Suprapubic skin (tissue), 4 donors: ENCODE results near the gene LAP3. TPM values are rescaled to one million over a fixed set of nuclear protein-coding genes. Genes with fewer than 3 reads are reported as not detected.

ENCODE experiments used
- DNase-seq, 2 donors: peaks; one replicate each; pipeline ENCODE4 v3.0.0-alpha.2; 2019; ENCODE audit warnings: low spot score in 2 of 2
- H3K27ac ChIP-seq: fragments of 200-600 bp; sonication (generic); one replicate; pipeline ENCODE4 v1.5.1; 2019
- H3K27me3 ChIP-seq: fragments of 200-600 bp; sonication (generic); one replicate; pipeline ENCODE4 v1.5.1; 2019
- H3K36me3 ChIP-seq: fragments of 200-600 bp; sonication (generic); one replicate; pipeline ENCODE4 v1.5.1; 2019
- H3K4me1 ChIP-seq: fragments of 200-600 bp; sonication (generic); one replicate; pipeline ENCODE4 v1.5.1; 2019
- H3K4me3 ChIP-seq: fragments of 200-600 bp; sonication (generic); one replicate; pipeline ENCODE4 v1.5.1; 2019; ENCODE audit warnings: mild to moderate bottlenecking
- H3K9me3 ChIP-seq: fragments of 200-600 bp; sonication (generic); one replicate; pipeline ENCODE4 v1.5.1; 2019
- CTCF ChIP-seq, 2 donors: fragments of 200-600 bp in 1 of 2; fragments of 450-650 bp in 1 of 2; sonication (generic) in 1 of 2; IDR thresholded peaks; one replicate each; pipeline ENCODE4 v1.5.1; 2016 to 2019; ENCODE audit warnings: antibody characterized with exemption in 2 of 2, mild to moderate bottlenecking in 1 of 2, moderate library complexity in 1 of 2
- EP300 ChIP-seq: sonication (generic); formaldehyde crosslinking; IDR thresholded peaks from one replicate; pipeline ENCODE4 v1.6.1; 2017; ENCODE audit warnings: antibody characterized with exemption
- POLR2A ChIP-seq, 2 donors: fragments of 450-650 bp; IDR thresholded peaks; one replicate each; pipeline ENCODE4 v1.6.1; 2017; ENCODE audit warnings: antibody characterized with exemption in 2 of 2, mild to moderate bottlenecking in 2 of 2, moderate library complexity in 2 of 2
- POLR2AphosphoS5 ChIP-seq, 3 donors: sonication (generic); formaldehyde crosslinking; IDR thresholded peaks; one replicate each; pipeline ENCODE4 v1.6.1; 2017; ENCODE audit warnings: antibody characterized with exemption in 3 of 3
- WGBS: methylation state at CpG from one replicate; pipeline ENCODE4 v1.1.5; 2018; 5-methylcytosine and 5-hydroxymethylcytosine counted together
- total RNA-seq, 4 donors: library from RNA; depleted of rRNA; stranded (reverse); fragments of >200 nt; gene quantifications; one replicate each; pipeline ENCODE4 v1.1.0, GENCODE V29; 2016

LAP3 gene
- total RNA-seq, 4 donors from 2014 or later: 45.9 to 100 (median 62.0) TPM

DNA sequence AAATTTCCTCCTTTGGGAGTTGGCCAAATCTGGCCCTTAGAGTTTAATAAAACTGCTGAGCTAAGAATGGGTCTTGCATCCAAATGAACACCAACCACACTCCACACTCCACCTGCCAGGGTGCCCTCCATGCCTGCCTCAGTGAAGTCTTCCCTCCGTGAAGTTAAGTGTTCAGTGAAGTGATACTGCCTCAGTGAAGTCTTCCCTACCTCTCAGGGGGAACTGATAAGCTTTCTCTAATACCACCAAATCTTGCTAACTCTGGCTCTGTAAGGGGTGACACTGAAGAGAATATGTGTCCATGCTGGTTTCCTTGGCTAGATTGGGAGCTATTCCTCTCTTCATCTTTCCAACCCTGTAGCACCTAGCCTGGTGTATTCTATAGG lies 65.4 kb downstream of the LAP3 start:
- H3K4me1 ChIP-seq: no peaks in the 10 kb centered on the region
- no peak overlapping the region for H3K4me3 ChIP-seq
- H3K36me3 ChIP-seq: no peaks in the 10 kb centered on the region
- no peaks in the 10 kb centered on the region for H3K27me3 ChIP-seq
- no peak overlapping the region for H3K27ac ChIP-seq
- no peak for DNase-seq
- TF ChIP-seq CTCF (IDR thresholded peaks at IDR 0.05): no peak
- TF ChIP-seq POLR2AphosphoS5 (IDR thresholded peaks at IDR 0.05): no peak
- TF ChIP-seq EP300: no peak
- TF ChIP-seq POLR2A (IDR thresholded peaks at IDR 0.05): no peak
- WGBS: 100% methylated on average over 1 of the region's 1 CpG
- no peaks in the 10 kb centered on the region for H3K9me3 ChIP-seq

DNA sequence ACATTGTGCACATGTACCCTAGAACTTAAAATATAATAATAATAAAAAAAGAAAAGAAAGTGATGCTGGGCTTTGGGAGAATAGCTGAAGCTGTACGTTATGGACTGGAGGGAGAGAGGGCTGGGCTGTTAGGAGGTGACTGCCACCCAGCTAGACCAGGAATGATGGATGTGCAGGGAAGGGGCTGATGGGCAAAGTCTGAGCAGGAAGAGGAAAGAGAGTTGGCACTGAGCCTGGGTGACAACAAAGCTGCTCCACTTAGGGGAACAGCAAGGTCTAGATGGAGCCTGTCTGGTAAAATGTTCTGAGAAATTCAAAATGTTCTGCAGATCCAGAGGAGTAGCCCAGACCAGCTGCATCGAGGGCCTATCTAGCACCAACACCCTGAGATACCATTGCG lies 69.7 kb downstream of the LAP3 start:
- 79% methylated on average over 3 of the region's 3 CpGs for WGBS
- Histone ChIP-seq H3K27me3 (no peaks in the 10 kb centered on the region), H3K9me3 (no peaks in the 10 kb centered on the region), H3K36me3 (no peaks in the 10 kb centered on the region), H3K27ac (no peak overlapping the region), H3K4me3 (no peak overlapping the region), H3K4me1 (no peaks in the 10 kb centered on the region)
- no peak for TF ChIP-seq POLR2AphosphoS5 (IDR thresholded peaks at IDR 0.05)
- no peak for TF ChIP-seq CTCF (IDR thresholded peaks at IDR 0.05)
- TF ChIP-seq POLR2A (IDR thresholded peaks at IDR 0.05): no peak
- no peak for TF ChIP-seq EP300
- no peak for DNase-seq

- WGBS: 87% methylated on average over 8 of the region's 9 CpGs
- no peaks in the 10 kb centered on the region for H3K27me3 ChIP-seq
- TF ChIP-seq POLR2A (IDR thresholded peaks at IDR 0.05): no peak
- no peak for TF ChIP-seq EP300
- TF ChIP-seq CTCF (IDR thresholded peaks at IDR 0.05): no peak
- TF ChIP-seq POLR2AphosphoS5 (IDR thresholded peaks at IDR 0.05): no peak
- no peak overlapping the region for H3K4me3 ChIP-seq
- no peak overlapping the region for H3K27ac ChIP-seq
- no peaks in the 10 kb centered on the region for H3K9me3 ChIP-seq
- H3K4me1 ChIP-seq: no peaks in the 10 kb centered on the region
- no peak for DNase-seq
- no peaks in the 10 kb centered on the region for H3K36me3 ChIP-seq
Measured at GRCh38 chr4:17647176-17647806, 70.3 kb downstream of the LAP3 start.

GRCh38 chr4:17647927-17648326 lies 70.9 kb downstream of the LAP3 start:
- Histone ChIP-seq H3K4me1 (no peaks in the 10 kb centered on the region), H3K9me3 (no peaks in the 10 kb centered on the region), H3K4me3 (no peak overlapping the region), H3K27me3 (no peaks in the 10 kb centered on the region), H3K27ac (no peak overlapping the region), H3K36me3 (no peaks in the 10 kb centered on the region)
- DNase-seq: no peak
- 85% methylated on average over 5 of the region's 5 CpGs for WGBS
- TF ChIP-seq POLR2AphosphoS5 (IDR thresholded peaks at IDR 0.05) (no peak), CTCF (IDR thresholded peaks at IDR 0.05) (no peak), EP300 (no peak)

GRCh38 chr4:17650406-17650805 lies 73.4 kb downstream of the LAP3 start:
- 88% methylated on average over 2 of the region's 2 CpGs for WGBS
- Histone ChIP-seq H3K36me3 (no peaks in the 10 kb centered on the region), H3K27me3 (no peaks in the 10 kb centered on the region), H3K9me3 (no peaks in the 10 kb centered on the region), H3K4me3 (no peak overlapping the region), H3K27ac (no peak overlapping the region), H3K4me1 (no peaks in the 10 kb centered on the region)
- TF ChIP-seq POLR2A (IDR thresholded peaks at IDR 0.05) (no peak), EP300 (no peak), CTCF (IDR thresholded peaks at IDR 0.05) (no peak), POLR2AphosphoS5 (IDR thresholded peaks at IDR 0.05) (no peak)
- DNase-seq: no peak
